ENCODE data around the gene RASSF3.
"Not testable (repeated sequence)": the region's sequence is repeated elsewhere in the genome, so short reads cannot be mapped to it uniquely, and the experiment has no call there.

Gene RASSF3

GRCh38 chr12:64582114-64582513, 28.2 kb upstream of the RASSF3 start:
- TF ChIP-seq CTCF (IDR thresholded peaks at IDR 0.05; ENCODE audit: low read length, missing control alignments) = no peak
- H3K4me3 ChIP-seq (replicated peaks; ENCODE audit: low read depth, low read length) = no peak overlapping the region

GRCh38 chr12:64582862-64583261, 27.4 kb upstream of the RASSF3 start:
- no peak overlapping the region for H3K4me3 ChIP-seq (replicated peaks; ENCODE audit: low read depth, low read length)
- no peak for DNase-seq (ENCODE audit: low read depth)
- no peak for TF ChIP-seq CTCF (IDR thresholded peaks at IDR 0.05; ENCODE audit: low read length, missing control alignments)

More at GRCh38 chr12:64582114-64582513, 28.2 kb upstream of the RASSF3 start:
- DNase-seq (ENCODE audit: low read depth) = no peak

- H3K4me3 ChIP-seq (replicated peaks; ENCODE audit: low read depth, low read length); DNase-seq (ENCODE audit: low read depth): not testable (repeated sequence)
Measured at GRCh38 chr12:64583395-64583770, 26.9 kb upstream of the RASSF3 start.

- no peak for TF ChIP-seq CTCF (IDR thresholded peaks at IDR 0.05; ENCODE audit: low read length, missing control alignments)
- no peak overlapping the region for H3K4me3 ChIP-seq (replicated peaks; ENCODE audit: low read depth, low read length)
- peak; percentile 15 for DNase-seq (ENCODE audit: low read depth)
Measured at GRCh38 chr12:64583771-64584421, 26.4 kb upstream of the RASSF3 start.

- no peak for DNase-seq (ENCODE audit: low read depth)
- no peak overlapping the region for H3K4me3 ChIP-seq (replicated peaks; ENCODE audit: low read depth, low read length)
- no peak for TF ChIP-seq CTCF (IDR thresholded peaks at IDR 0.05; ENCODE audit: low read length, missing control alignments)
Measured at GRCh38 chr12:64585104-64585503, 25.2 kb upstream of the RASSF3 start.

- H3K4me3 ChIP-seq (replicated peaks; ENCODE audit: low read depth, low read length) = no peak overlapping the region
- no peak for DNase-seq (ENCODE audit: low read depth)
- no peak for TF ChIP-seq CTCF (IDR thresholded peaks at IDR 0.05; ENCODE audit: low read length, missing control alignments)
Measured at GRCh38 chr12:64587447-64587846, 22.8 kb upstream of the RASSF3 start.

- H3K4me3 ChIP-seq (replicated peaks; ENCODE audit: low read depth, low read length) = no peak overlapping the region
- DNase-seq (ENCODE audit: low read depth) = no peak
- TF ChIP-seq CTCF (IDR thresholded peaks at IDR 0.05; ENCODE audit: low read length, missing control alignments) = no peak
Measured at GRCh38 chr12:64590183-64590582, 20.1 kb upstream of the RASSF3 start.

All from fibroblast of pulmonary artery (primary cell).